HepG2 (cell line): ENCODE data around the gene TYMS. TPM values are rescaled to one million over a fixed set of nuclear protein-coding genes. Genes with fewer than 3 reads are reported as not detected.

Source experiments
- ATF7-NPFF ChIP-seq: sonication (generic); formaldehyde crosslinking; IDR thresholded peaks from 2 replicates; pipeline ENCODE4 v1.8.1; 2023; ENCODE audit warnings: mild to moderate bottlenecking, low read depth, missing genetic modification reagents, moderate library complexity
- CSRNP2 ChIP-seq: sonication (generic); formaldehyde crosslinking; conservative IDR thresholded peaks from 2 replicates; pipeline ENCODE4 v1.8.0; 2022; ENCODE audit warnings: low read depth, missing genetic modification reagents
- GLI4 ChIP-seq: sonication (generic); formaldehyde crosslinking; IDR thresholded peaks from 2 replicates; pipeline ENCODE4 v1.5.1; 2020; ENCODE audit warnings: missing genetic modification reagents, mild to moderate bottlenecking, moderate library complexity, borderline replicate concordance
- MLX ChIP-seq: IDR thresholded peaks from 2 replicates; pipeline ENCODE4 v1.6.1; 2016
- MTF2 ChIP-seq: sonication (generic); formaldehyde crosslinking; IDR thresholded peaks from 2 replicates; pipeline ENCODE4 v1.5.0; 2020; ENCODE audit warnings: missing genetic modification reagents, borderline replicate concordance
- NCOA1 ChIP-seq: sonication (generic); formaldehyde crosslinking; IDR thresholded peaks from 2 replicates; pipeline ENCODE4 v1.9.0; 2021; ENCODE audit warnings: missing genetic modification reagents
- RFX1 ChIP-seq: fragments of 450-650 bp; IDR thresholded peaks from 2 replicates; pipeline ENCODE4 v1.6.1; 2017
- SNAPC4 ChIP-seq: sonication (generic); formaldehyde crosslinking; IDR thresholded peaks from 2 replicates; pipeline ENCODE4 v1.4.0; 2020; ENCODE audit warnings: mild to moderate bottlenecking, missing genetic modification reagents
- TP53 ChIP-seq: sonication (generic); formaldehyde crosslinking; conservative IDR thresholded peaks from 2 replicates; pipeline ENCODE4 v1.4.0; 2020; ENCODE audit warnings: missing genetic modification reagents
- ZNF350 ChIP-seq: sonication (generic); formaldehyde crosslinking; IDR thresholded peaks from 2 replicates; pipeline ENCODE4 v1.4.0; 2020; ENCODE audit warnings: mild to moderate bottlenecking, low read depth, missing genetic modification reagents, borderline replicate concordance
- ZNF354B ChIP-seq: sonication (generic); formaldehyde crosslinking; IDR thresholded peaks from 2 replicates; pipeline ENCODE4 v1.8.0; 2022; ENCODE audit warnings: mild to moderate bottlenecking, missing genetic modification reagents
- ZNF558 ChIP-seq: sonication (generic); formaldehyde crosslinking; IDR thresholded peaks from 2 replicates; pipeline ENCODE4 v1.9.0; 2022; ENCODE audit warnings: mild to moderate bottlenecking, missing genetic modification reagents, borderline replicate concordance
- ZNF790 ChIP-seq: sonication (generic); formaldehyde crosslinking; IDR thresholded peaks from 2 replicates; pipeline ENCODE4 v1.8.0; 2022; ENCODE audit warnings: missing genetic modification reagents, mild to moderate bottlenecking, borderline replicate concordance
- ZNF883 ChIP-seq: sonication (generic); formaldehyde crosslinking; IDR thresholded peaks from 2 replicates; pipeline ENCODE4 v1.5.1; 2020; ENCODE audit warnings: mild to moderate bottlenecking, missing genetic modification reagents; ENCODE audit errors: not compliant biosample characterization
- polyA plus RNA-seq, 8 experiments: library from polyadenylated mRNA; depleted of rRNA in 3 of 8; stranded (reverse) in 7 of 8; unstranded in 1 of 8; fragments of >200 nt; fragmentation: Illumina TruSeq in 4 of 8; extraction: Trizol in 4 of 8; gene quantifications; 2 replicates each; pipeline versions ENCODE4 v1.2.1 to v1.2.3, GENCODE V29; 2011 to 2016; ENCODE audit warnings: low read depth in 4 of 8, missing spikeins in 1 of 8, mixed read lengths in 1 of 8; ENCODE audit not compliant: insufficient read depth in 1 of 8
- total RNA-seq, 5 experiments: library from RNA; depleted of rRNA; stranded (reverse); fragments of >200 nt; fragmentation: Illumina TruSeq; extraction: Trizol; gene quantifications; 2 replicates each; pipeline ENCODE4 v1.2.3, GENCODE V29; 2016; ENCODE audit warnings: low read depth in 1 of 5
- TF ChIP-seq, protein P1 (sequence below): sonication (generic); formaldehyde crosslinking; conservative IDR thresholded peaks from 2 replicates; pipeline ENCODE4 v1.5.0; 2020; ENCODE audit warnings: missing genetic modification reagents
- TF ChIP-seq, protein P2 (sequence below): sonication (generic); formaldehyde crosslinking; IDR thresholded peaks from 2 replicates; pipeline ENCODE4 v1.8.0; 2022; ENCODE audit warnings: mild to moderate bottlenecking, missing genetic modification reagents, moderate library complexity

Gene TYMS
- total and polyA plus RNA-seq, 2 of the 13 experiments (the other 11 are each of a cell fraction or from before 2014, with no cell fraction given) = 80.1 to 106 TPM

DNA sequence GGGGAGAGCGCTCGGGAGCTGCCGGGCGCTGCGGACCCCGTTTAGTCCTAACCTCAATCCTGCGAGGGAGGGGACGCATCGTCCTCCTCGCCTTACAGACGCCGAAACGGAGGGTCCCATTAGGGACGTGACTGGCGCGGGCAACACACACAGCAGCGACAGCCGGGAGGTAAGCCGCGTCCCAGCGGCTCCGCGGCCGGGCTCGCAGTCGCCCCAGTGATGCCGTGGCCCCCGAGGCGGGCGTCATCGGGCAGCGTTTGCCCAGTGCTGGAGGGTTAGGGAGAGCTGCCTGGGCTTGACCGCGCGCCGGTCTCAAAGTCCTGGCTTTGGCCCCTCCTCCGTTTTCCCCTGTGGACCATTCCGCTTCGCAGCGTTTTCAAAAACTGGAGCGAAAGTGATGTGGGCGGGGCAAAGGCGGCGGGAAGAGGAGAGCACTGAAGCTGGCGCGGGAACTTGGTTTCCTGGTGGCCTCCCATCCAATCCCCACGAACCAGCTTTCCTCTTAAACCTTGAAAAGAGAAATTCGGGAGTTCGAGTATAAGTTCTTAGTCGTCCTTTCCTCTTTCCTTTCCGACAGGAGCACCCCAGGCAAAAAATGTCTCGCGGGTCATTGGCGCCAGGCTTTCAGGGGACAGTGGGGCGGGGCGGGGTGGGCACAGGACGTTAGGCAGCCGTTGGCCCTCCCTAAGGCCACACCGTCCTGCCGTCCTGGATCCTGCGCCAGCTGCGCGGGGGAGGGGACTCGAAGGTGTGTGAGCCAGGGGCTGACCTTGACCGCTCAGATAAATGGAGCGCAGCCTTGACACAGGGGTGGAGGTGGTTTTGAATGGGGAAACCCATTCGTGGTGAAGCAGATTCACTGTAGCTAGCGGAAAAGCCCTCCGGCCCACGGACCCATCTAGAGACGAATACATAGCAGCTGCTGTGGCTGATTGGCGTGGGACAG lies 821 bp downstream of the TYMS start (continued):
- TF ChIP-seq NCOA1 (CRISPR knock-in tag) (no peak), GLI4 (no peak), ATF7-NPFF (CRISPR knock-in tag) (peak; percentile 66), MLX (CRISPR knock-in tag) (no peak), CSRNP2 (CRISPR knock-in tag) (no peak), ZNF354B (CRISPR knock-in tag) (0 out of 2 replicates have a peak, but pooled peaks have one; percentile 22), ZNF350 (CRISPR knock-in tag) (peak; percentile 61; the same call in 1 of the 2 replicates), ZNF558 (peak; percentile 47; the same call in 1 of the 2 replicates), MTF2 (CRISPR knock-in tag) (no peak), ZNF883 (CRISPR knock-in tag) (peak; percentile 12), RFX1 (no peak), SNAPC4 (CRISPR knock-in tag) (peak; percentile 56; the same call in 1 of the 2 replicates), ZNF790 (no peak), TP53 (CRISPR knock-in tag) (peak; percentile 98)
- TF ChIP-seq, protein P1, sequence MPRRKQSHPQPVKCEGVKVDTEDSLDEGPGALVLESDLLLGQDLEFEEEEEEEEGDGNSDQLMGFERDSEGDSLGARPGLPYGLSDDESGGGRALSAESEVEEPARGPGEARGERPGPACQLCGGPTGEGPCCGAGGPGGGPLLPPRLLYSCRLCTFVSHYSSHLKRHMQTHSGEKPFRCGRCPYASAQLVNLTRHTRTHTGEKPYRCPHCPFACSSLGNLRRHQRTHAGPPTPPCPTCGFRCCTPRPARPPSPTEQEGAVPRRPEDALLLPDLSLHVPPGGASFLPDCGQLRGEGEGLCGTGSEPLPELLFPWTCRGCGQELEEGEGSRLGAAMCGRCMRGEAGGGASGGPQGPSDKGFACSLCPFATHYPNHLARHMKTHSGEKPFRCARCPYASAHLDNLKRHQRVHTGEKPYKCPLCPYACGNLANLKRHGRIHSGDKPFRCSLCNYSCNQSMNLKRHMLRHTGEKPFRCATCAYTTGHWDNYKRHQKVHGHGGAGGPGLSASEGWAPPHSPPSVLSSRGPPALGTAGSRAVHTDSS = no peak
- TF ChIP-seq, protein P2, sequence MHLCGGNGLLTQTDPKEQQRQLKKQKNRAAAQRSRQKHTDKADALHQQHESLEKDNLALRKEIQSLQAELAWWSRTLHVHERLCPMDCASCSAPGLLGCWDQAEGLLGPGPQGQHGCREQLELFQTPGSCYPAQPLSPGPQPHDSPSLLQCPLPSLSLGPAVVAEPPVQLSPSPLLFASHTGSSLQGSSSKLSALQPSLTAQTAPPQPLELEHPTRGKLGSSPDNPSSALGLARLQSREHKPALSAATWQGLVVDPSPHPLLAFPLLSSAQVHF (CRISPR knock-in tag) = 0 out of 2 replicates have a peak, but pooled peaks have one; percentile 50
